Bronchial epithelial cell (primary cell): ENCODE measurements around the gene PFKFB3. TPM values are rescaled to one million over a fixed set of nuclear protein-coding genes. Genes with fewer than 3 reads are reported as not detected.

Experiments used
- DNase-seq: peaks from one replicate; pipeline ENCODE4 v3.0.0-alpha.2; 2010; ENCODE audit warnings: low read depth
- FAIRE-seq: peaks from 2 replicates; lab custom pipeline; 2011; peaks lifted over from hg19 to GRCh38; lab: Jason Lieb, UNC
- H3K27me3 ChIP-seq: 2 replicates; pipeline ENCODE4 v1.5.1; 2011; ENCODE audit warnings: low read length; ENCODE audit not compliant: control insufficient read depth, insufficient read depth
- H3K36me3 ChIP-seq: 2 replicates; pipeline ENCODE4 v1.5.1; 2011; ENCODE audit warnings: low read length; ENCODE audit not compliant: control insufficient read depth, insufficient read depth
- H3K4me3 ChIP-seq: 2 replicates; pipeline ENCODE4 v1.5.1; 2011; ENCODE audit warnings: mild to moderate bottlenecking, low read depth, low read length, control low read depth
- total RNA-seq: library from RNA; depleted of rRNA; stranded (reverse); fragments of >200 nt; gene quantifications from 2 replicates; pipeline ENCODE4 v1.2.1, GENCODE V29; 2014
- TF ChIP-seq, protein P1 (sequence below): IDR thresholded peaks from 2 replicates; pipeline ENCODE4 v1.5.1; 2011; ENCODE audit warnings: mild to moderate bottlenecking, moderate library complexity, low read length, control low read depth, inconsistent platforms; ENCODE audit not compliant: insufficient read depth, severe bottlenecking

The PFKFB3 gene
- total RNA-seq, 1 donor from 2014 or later, result 18.7 TPM

DNA sequence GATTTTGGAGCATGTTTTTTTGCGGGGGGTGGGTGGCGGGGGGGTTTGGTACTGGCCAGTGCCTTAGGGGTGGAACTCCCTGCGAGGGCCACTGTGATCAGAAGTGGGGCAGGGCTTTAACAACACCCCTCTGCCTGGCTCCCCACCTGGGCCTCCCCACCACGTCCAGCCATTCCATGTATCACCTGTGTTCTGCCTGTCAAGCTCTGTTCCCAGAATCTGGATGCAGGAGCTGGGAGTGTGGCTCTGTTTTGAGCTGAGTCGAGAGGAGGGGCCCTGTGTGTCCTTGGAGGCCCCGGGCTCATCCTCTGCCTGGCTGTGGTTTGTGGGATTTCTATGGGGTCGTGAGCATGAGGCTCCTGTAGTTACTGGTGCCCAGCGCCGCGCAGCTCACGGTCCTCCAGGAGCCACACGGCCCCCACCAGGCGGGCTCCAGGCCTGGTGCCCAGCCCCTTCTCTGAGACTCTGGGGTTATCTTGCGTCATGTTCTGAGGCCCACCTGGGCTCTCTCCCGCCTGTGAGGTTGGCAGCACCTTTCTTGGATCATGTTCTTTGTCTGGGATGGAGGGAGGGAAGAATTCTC, 29.6 kb downstream of the PFKFB3 start:
- no peaks in the 10 kb centered on the region for H3K27me3 ChIP-seq
- DNase-seq, result no peak
- TF ChIP-seq, protein P1, sequence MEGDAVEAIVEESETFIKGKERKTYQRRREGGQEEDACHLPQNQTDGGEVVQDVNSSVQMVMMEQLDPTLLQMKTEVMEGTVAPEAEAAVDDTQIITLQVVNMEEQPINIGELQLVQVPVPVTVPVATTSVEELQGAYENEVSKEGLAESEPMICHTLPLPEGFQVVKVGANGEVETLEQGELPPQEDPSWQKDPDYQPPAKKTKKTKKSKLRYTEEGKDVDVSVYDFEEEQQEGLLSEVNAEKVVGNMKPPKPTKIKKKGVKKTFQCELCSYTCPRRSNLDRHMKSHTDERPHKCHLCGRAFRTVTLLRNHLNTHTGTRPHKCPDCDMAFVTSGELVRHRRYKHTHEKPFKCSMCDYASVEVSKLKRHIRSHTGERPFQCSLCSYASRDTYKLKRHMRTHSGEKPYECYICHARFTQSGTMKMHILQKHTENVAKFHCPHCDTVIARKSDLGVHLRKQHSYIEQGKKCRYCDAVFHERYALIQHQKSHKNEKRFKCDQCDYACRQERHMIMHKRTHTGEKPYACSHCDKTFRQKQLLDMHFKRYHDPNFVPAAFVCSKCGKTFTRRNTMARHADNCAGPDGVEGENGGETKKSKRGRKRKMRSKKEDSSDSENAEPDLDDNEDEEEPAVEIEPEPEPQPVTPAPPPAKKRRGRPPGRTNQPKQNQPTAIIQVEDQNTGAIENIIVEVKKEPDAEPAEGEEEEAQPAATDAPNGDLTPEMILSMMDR, result no peak
- no peak overlapping the region for H3K4me3 ChIP-seq
- FAIRE-seq, result no peak
- peaks cover 44% of the 10 kb centered on the region for H3K36me3 ChIP-seq

DNA sequence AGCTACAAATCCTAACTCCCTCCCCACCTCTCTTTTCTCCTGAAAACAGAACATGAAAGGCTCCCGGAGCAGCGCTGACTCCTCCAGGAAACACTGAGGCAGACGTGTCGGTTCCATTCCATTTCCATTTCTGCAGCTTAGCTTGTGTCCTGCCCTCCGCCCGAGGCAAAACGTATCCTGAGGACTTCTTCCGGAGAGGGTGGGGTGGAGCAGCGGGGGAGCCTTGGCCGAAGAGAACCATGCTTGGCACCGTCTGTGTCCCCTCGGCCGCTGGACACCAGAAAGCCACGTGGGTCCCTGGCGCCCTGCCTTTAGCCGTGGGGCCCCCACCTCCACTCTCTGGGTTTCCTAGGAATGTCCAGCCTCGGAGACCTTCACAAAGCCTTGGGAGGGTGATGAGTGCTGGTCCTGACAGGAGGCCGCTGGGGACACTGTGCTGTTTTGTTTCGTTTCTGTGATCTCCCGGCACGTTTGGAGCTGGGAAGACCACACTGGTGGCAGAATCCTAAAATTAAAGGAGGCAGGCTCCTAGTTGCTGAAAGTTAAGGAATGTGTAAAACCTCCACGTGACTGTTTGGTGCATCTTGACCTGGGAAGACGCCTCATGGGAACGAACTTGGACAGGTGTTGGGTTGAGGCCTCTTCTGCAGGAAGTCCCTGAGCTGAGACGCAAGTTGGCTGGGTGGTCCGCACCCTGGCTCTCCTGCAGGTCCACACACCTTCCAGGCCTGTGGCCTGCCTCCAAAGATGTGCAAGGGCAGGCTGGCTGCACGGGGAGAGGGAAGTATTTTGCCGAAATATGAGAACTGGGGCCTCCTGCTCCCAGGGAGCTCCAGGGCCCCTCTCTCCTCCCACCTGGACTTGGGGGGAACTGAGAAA, 30.4 kb downstream of the PFKFB3 start:
- TF ChIP-seq, protein P1, result no peak
- Histone ChIP-seq H3K36me3 (peaks cover 38% of the 10 kb centered on the region), H3K4me3 (no peak overlapping the region), H3K27me3 (no peaks in the 10 kb centered on the region)
- FAIRE-seq (no peak), DNase-seq (no peak)

DNA sequence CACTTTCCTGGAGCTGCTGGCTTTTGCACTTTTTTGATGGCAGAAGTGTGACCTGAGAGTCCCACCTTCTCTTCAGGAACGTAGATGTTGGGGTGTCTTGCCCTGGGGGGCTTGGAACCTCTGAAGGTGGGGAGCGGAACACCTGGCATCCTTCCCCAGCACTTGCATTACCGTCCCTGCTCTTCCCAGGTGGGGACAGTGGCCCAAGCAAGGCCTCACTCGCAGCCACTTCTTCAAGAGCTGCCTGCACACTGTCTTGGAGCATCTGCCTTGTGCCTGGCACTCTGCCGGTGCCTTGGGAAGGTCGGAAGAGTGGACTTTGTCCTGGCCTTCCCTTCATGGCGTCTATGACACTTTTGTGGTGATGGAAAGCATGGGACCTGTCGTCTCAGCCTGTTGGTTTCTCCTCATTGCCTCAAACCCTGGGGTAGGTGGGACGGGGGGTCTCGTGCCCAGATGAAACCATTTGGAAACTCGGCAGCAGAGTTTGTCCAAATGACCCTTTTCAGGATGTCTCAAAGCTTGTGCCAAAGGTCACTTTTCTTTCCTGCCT, 31.1 kb downstream of the PFKFB3 start:
- H3K27me3 ChIP-seq, result no peaks in the 10 kb centered on the region
- peaks cover 34% of the 10 kb centered on the region for H3K36me3 ChIP-seq
- FAIRE-seq (no peak), DNase-seq (no peak)
- TF ChIP-seq, protein P1, result no peak
- H3K4me3 ChIP-seq, result no peak overlapping the region

DNA sequence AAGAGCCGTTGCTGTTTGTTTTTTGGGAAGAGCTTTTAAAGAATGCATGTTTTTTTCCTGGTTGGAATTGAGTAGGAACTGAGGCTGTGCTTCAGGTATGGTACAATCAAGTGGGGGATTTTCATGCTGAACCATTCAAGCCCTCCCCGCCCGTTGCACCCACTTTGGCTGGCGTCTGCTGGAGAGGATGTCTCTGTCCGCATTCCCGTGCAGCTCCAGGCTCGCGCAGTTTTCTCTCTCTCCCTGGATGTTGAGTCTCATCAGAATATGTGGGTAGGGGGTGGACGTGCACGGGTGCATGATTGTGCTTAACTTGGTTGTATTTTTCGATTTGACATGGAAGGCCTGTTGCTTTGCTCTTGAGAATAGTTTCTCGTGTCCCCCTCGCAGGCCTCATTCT, 31.6 kb downstream of the PFKFB3 start:
- Histone ChIP-seq H3K4me3 (no peak overlapping the region), H3K27me3 (no peaks in the 10 kb centered on the region), H3K36me3 (peaks cover 29% of the 10 kb centered on the region)
- DNase-seq (no peak), FAIRE-seq (peak; percentile 66)
- TF ChIP-seq, protein P1, result no peak

DNA sequence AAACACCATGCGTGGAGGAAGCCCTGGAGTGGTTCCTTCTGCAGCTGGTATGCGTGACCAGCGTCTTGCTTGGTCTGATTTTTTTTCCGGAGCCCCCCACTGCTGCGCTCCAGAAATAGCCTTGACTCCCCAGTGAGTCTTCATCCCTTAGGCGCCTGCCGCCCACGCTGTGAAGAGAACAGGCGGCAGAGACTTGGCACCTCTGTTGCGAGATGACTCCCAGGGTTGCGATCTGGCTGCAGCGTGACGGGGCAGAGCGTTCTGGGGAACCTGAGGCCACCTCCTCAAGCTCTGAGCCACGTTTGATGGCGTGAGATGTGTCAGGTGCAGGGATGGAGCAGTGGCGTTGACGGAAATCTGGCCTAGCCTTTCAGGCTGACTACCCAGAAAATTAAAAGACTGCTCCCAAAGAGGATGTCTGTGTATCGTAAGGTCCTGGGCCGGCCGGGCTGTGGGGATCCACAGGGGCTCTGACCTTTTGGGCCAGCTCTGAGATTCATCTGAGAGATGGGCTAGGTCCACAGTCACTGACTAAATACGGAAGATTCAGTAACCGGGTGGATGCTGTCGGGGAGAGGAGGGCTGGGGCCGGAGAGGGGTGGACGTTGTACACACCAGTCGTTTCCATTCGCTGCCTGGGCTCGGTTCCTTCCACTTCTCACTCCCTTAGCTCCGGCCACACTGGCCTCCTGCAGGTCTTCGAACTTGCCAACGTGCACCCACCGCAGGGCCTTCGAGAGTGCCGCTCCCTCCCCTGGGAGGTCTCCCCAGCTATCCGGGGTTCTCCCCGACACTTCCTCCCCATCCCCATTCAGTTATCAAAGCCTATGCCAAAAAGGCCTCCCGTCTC, 33.8 kb downstream of the PFKFB3 start:
- TF ChIP-seq, protein P1, result no peak
- H3K36me3 ChIP-seq, result peaks cover 15% of the 10 kb centered on the region
- no peak for FAIRE-seq
- DNase-seq, result no peak
- H3K4me3 ChIP-seq, result no peak overlapping the region
- H3K27me3 ChIP-seq, result no peaks in the 10 kb centered on the region
